Fibroblast of skin of scalp (primary cell): Measurements from ENCODE around the gene DLG3. TPM values are rescaled to one million over a fixed set of nuclear protein-coding genes. Genes with fewer than 3 reads are reported as not detected.
"Not testable (repeated sequence)": the region's sequence is repeated elsewhere in the genome, so short reads cannot be mapped to it uniquely, and the experiment has no call there.

Source experiments
- DNase-seq: peaks from one replicate; pipeline ENCODE4 v3.0.0-alpha.2; 2013
- polyA plus RNA-seq, 2 experiments: library from polyadenylated mRNA; unstranded; fragments of 120-200 nt; gene quantifications; one replicate each; pipeline ENCODE4 v1.2.1, GENCODE V29; 2013; ENCODE audit not compliant: insufficient read length in 2 of 2

The DLG3 gene
- 13.8 TPM for polyA plus RNA-seq (2013, experiment 1 of 2; ENCODE audit: insufficient read length)
- polyA plus RNA-seq (2013, experiment 2 of 2; ENCODE audit: insufficient read length), result 13.6 TPM

DNA sequence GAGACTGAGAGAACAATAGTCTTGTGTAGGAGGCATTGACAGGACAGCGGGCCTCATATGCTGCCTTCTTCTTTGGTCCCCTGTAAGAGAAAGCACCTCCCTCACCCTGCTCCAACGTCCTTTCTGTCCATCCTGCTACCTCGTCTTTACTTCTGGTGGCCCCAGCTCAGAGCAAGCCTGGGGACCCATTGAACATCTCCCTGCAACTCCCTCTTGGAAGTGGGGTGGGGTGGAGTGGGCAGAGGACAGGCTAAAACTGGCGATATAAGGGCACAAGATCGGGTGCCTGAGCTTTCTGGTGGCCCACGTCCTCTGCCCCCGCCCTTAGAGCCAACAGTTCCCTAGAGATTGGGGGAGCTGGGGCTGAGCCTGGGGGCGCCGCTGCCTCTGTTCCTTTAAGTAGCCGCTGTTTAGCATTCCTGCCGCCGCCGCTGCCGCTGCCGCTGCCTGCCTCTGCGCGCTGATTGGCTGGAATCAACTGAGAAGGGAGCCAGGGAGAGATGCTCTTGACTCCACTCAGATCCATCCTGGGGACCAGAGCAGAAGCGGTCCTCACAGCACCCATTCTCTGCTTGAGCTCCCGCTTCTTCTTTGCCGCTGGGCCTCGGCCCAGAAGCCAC, at the start of gene DLG3:
Gene DLG3, plus strand, starts transcription at position 510 of the 620 bp plus-strand sequence. CDS start 367 bp downstream, outside the sequence.
- peak; percentile 57 for DNase-seq

GRCh38 chrX:70398899-70399298, 45.7 kb upstream of the DLG3 start:
- peak; percentile 1 for DNase-seq

DNA sequence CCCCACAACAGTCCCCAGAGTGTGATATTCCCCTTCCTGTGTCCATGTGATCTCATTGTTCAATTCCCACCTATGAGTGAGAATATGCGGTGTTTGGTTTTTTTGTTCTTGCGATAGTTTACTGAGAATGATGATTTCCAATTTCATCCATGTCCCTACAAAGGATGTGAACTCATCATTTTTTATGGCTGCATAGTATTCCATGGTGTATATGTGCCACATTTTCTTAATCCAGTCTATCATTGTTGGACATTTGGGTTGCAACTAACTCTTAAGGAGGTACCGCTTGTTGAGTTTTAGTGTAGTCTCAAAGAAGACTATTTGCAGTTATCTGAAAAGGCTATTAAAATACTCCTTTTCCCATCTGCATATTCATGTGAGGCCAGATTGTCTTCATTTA, 44.5 kb upstream of the DLG3 start:
- DNase-seq, result not testable (repeated sequence)

DNA sequence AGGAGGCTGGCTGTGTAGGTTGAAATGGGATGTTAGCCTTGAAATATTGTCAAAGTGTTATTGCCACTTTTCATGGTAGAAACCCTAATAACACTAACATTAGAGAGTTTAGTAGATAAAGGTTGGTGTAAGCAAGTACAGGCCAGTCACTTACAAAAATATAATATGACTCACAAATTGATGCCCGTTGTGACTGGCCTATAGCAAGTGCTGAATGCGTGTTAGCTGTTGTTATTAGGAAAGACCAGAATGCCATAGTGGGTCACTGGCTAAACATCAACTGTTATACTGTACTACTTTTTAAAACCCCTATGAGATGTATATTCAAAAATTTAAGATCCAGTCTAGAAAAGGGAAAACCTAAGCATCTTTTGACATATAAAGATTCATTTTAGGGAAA, 41.9 kb upstream of the DLG3 start:
- DNase-seq, result no peak

DNA sequence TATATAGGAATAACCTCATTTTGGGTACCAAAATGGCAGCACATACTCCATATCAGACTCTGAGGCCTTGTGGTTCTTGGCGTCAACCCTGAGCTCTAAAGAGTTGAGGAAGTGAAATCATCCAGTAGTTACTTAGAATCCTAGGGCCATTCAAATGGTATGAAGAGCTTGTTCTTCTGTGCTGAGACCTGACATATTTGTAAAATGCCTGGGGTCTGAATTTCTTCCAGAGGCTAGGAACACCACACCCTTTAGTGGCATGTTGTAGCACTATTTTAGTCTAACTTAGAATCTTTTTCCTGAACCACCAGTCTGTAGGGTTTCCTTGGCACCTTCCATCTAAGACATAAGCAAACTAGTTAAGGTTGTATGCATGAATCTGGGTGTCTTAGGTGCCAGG, 39.6 kb upstream of the DLG3 start:
- DNase-seq, result no peak

- no peak for DNase-seq
These were observed 33.7 kb upstream of the DLG3 start for GRCh38 chrX:70410921-70411320.

GRCh38 chrX:70411475-70411874, 33.2 kb upstream of the DLG3 start:
- DNase-seq, result no peak

GRCh38 chrX:70421618-70422017, 23.0 kb upstream of the DLG3 start:
- DNase-seq, result no peak

DNA sequence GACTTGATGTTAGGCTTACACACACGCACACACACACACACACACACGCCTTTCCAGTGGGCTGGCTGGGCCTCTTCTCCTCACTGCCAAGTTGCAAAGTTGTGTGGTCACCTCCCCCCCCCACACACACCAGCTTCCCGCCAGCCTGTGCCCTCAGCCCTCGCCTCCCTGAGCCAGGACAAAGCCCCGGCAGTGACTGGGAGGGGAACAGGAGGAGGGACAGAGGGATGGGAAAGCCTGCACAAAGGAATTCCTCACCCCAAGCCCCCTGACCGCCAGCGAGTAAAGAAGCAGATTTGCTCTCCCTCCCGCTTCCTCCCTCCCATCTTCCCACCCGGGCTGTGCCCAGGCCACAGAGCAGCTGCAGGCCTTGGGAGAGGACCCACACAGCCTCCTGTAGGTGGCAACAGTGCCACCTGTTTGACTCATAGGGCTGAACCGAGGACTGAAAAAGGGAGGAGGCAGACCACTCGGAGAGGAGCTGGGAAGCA, 21.7 kb upstream of the DLG3 start, which contains the start of gene GDPD2:
Gene GDPD2, plus strand, starts transcription at position 464 of the 491 bp plus-strand sequence. CDS start 1,671 bp downstream, outside the sequence.
- DNase-seq, result no peak

DNA sequence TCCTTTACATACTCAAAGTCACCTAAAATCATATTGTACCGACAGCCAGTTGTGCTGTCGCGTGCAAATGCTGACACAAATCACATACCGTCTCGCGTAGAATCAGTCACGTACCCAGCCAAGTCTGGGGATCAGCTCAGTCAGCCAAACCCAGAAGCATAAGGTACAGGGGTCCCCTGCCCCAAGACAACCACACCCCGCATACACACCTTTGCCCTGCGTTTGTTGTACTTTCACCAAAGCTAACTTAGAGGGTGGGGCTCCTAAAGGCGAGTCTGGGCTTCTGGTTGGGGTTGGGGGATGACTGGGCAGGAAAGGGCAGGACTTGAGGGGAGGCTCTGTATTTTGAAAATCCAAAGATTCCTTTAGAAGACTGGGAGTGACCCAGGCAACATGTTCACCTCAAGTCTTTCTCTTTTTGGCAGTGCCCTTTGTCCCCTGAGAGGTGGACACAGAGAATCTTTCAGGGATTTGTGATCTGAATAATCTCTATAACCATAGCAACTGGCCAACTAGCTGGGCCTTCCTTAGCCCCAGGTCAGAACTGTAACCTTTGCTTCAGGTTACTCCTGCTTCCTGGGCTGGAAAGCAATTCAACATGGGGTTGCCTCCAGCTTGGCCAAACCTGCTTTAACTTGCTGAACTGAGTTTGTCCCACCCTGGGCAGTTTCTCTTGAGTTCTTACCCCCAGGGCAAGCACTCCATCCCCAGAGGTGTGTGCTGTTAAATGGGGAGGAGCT, 20.5 kb upstream of the DLG3 start:
- DNase-seq, result no peak

DNA sequence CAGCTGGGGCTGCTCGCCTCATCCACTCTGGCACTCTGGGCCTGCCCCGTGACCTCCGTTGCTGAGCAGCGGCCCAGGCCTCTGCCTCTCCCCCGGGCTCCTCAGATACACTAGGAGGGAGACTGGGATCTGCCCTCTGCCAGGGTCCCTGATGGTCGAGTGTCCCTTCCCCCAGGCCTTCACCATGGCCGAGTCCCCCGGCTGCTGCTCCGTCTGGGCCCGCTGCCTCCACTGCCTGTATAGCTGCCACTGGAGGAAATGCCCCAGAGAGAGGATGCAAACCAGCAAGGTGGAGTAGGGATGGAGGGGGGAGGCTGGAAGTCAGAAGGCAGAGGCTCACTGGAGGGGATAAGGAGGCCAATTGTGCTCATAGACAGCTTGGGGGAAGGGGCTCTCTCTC, 19.8 kb upstream of the DLG3 start:
- no peak for DNase-seq

DNA sequence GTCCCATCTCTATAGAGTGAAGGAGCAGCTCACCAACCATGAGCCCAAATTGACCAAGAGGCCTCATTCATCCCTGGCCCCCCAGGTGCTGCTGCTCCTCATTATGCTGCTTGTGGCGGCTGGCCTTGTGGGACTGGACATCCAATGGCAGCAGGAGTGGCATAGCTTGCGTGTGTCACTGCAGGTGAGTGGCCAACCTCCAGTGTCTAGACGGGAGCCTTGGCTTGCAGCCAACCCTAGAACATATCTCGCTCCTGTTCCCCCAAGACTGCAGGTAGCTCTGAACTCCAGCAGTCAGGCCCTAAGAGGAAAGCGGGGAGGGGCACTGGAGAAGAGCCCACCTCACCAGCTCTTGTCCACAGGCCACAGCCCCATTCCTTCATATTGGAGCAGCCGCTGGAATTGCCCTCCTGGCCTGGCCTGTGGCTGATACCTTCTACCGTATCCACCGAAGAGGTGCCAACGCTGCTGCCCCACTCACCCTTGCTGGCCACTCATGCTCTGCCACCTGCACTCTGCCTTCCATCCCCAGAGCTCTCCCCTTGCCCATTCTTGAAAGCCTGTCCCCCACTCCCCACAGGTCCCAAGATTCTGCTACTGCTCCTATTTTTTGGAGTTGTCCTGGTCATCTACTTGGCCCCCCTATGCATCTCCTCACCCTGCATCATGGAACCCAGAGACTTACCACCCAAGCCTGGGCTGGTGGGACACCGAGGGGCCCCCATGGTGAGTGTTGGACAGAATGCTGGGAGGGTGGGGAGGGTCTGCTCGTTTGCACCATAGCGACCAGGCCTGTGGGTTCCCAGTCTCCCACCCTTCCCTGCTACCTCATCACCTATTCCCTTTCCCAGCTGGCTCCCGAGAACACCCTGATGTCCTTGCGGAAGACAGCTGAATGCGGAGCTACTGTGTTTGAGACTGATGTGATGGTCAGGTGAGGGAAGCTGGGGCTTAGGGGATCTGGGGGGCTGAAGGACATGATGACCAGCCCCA, 18.1 kb upstream of the DLG3 start:
- DNase-seq, result no peak

DNA sequence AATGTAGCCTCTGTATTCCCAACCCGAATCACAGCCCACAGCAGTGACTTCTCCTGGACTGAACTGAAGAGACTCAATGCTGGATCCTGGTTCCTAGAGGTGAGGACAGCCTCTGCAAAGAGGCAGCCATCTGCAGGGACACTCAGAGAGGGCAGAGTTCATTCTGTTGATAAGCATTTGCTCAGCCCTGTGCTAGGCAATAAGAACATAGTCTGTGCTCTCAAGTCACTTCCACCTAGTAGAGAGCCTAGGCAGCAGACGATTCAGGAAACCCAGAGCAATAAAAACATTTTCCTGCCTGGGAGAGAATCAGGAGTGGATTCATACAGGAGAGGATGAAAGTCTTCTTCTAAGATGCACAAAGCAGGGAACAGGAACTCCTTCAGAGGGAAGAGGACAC, 17.3 kb upstream of the DLG3 start:
- DNase-seq, result no peak

DNA sequence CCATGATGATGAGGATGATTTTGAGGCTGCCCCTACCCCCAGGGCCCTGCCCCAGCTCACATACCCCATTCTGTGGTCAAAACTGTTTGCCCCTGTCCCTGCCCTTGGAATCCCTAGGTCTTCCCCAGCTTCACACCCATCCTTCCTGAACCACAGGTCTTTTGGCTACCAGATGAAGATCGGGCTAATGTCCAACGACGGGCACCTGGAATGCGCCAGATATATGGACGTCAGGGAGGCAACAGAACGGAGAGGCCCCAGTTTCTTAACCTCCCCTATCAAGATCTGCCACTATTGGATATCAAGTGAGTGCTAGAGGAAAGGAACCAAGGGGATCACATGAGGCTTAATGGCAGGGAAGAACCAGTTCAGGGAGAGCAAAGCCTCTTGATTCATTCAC, 14.9 kb upstream of the DLG3 start:
- DNase-seq, result no peak

DNA sequence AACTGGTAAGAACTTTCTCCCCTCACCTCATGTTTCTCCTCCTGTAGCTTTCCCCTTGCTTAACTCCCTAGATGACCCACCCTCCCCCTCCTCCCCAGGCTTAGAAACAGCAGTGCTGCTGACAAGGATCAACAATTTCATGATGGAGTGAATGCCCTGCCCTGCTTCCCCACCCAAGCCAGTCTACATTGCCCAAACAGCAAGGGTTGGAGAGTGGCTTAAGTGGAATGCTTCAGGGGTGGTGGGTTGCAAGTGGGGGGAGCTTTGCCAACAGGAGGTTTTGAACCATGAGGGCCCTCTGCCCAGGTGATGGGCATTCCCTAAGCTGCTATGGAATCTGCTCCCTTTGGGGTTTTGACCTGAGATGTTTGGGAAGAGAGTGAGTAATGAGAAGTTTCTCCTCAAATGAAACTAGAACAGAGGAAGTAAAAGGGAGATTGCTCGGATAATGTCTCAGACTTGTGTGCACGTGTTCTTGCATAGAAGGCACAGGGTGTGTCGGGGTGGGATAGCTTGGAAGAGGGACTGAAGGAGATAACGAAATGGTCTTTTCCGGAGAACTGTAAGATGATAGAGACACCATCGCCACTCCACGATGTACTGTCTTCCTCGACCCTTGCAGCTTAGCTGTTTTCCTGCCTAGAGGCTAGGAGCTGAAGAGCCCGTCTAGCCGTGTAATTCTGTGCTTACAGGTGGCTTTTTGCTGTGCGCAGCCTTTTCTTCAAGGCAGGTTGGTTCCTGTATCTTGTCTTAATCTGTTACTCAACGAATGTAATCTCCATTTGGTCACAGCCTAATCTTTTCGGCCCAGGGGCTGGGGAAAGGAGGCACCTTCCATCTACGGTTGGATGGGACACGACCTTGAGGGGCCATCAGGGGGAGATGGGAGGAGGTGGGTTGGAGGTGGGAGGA, 11.4 kb upstream of the DLG3 start:
- no peak for DNase-seq

- DNase-seq, result peak; percentile 33
These were observed 10.7 kb upstream of the DLG3 start for GRCh38 chrX:70433848-70434351.

GRCh38 chrX:70434352-70434866, 10.2 kb upstream of the DLG3 start:
- peak; percentile 80 for DNase-seq

GRCh38 chrX:70434914-70435586, 9.6 kb upstream of the DLG3 start:
- peak; percentile 70 for DNase-seq

DNA sequence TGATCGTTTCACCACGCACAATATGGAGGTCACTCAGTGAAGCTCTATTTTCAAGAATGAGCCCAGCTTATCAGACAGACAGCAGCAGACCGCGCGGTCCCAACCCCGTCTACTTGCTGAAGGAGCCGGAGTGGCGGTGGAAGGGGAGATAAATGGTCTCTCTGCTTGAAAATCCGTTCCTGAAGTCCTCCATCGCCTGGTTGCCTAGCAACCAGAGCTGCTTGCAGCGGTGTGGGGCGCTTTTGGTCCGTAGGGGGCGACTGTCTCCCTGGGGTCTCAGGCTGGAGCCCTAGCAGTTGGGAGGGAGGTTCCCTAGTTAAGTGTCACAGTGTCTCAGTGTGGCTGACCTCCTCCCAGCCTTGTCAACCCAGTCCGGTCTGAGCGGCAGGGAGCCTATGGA, 8.3 kb upstream of the DLG3 start:
- peak; percentile 17 for DNase-seq

DNA sequence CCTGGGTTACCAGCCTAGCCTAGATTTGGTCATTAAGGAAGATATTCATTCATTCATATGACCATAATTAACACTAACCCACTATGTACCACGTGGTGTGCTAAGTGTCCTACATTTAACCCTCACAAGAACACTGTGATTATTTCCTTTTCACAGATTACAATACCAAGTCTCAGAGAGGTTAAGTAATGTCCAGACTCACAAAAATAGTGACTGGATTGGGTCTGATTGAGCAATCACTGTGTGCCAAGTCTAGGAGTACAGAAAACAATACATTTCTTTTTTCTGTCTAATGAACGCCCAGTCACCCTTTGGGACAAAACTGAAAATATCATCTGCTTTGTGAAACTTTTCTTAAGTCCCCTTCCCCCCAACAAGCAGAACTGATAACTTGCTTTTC, 7.6 kb upstream of the DLG3 start:
- DNase-seq, result no peak
